ENCODE data around the gene CALN1. TPM values are rescaled to one million over a fixed set of nuclear protein-coding genes. Genes with fewer than 3 reads are reported as not detected.
"Not testable (repeated sequence)": the region's sequence is repeated elsewhere in the genome, so short reads cannot be mapped to it uniquely, and the experiment has no call there.

The CALN1 gene
- total and polyA plus RNA-seq, 9 of the 15 experiments (the other 6 are each of a cell fraction or from before 2014, with no cell fraction given) = 1.4 to 7.5 (median 3.3) TPM

GRCh38 chr7:71739520-71740173 is 672.5 kb downstream of the CALN1 start:
- intact Hi-C loops (cut with micrococcal nuclease) = no loop called here
- WGBS (ENCODE audit: insufficient coverage, low coverage, missing lambda C conversion rate) = under 1% methylated on average over 9 of the region's 10 CpGs
- no peaks in the 10 kb centered on the region for H3K79me2 ChIP-seq (ENCODE audit: control insufficient read depth, insufficient read depth, low read length)

DNA sequence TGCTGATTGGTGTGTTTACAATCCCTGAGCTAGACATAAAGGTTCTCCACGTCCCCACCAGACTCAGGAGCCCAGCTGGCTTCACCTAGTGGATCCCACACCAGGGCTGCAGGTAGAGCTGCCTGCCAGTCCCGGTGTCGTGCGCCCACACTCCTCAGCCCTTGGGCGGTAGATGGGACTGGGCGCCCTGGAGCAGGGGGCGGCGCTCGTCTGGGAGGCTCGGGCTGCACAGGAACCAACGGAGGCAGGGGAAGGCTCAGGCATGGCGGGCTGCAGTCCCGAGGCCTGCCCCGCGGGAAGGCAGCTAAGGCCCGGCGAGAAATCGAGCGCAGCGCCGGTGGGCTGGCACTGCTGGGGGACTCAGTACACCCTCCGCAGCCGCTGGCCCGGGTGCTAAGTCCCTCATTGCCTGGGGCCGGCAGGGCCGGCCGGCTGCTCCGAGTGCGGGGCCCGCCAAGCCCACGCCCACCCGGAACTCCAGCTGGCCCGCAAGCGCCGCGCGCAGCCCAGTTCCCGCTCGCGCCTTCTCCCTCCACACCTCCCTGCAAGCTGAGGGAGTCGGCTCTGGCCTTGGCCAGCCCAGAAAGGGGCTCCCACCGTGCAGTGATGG is 674.1 kb downstream of the CALN1 start:
- in situ Hi-C loops (cut with MboI) = loop anchor here (5.0 kb wide), 1 partner anchor 881 kb away; no protein-coding TSS in a partner anchor
- H4K20me1 ChIP-seq (replicated peaks; ENCODE audit: control insufficient read depth, insufficient read depth, low read length); DNase-seq (ENCODE audit: extremely low read depth in 1 of 4, low spot score in 3 of 4); H2AFZ ChIP-seq (ENCODE audit: low read depth, low read length); BruUV-seq (replicated peaks); H3K27ac ChIP-seq (ENCODE audit: extremely low read depth, low read depth, low read length); ATAC-seq; H3K4me2 ChIP-seq (ENCODE audit: insufficient read depth, low read length); POLR2A ChIA-PET; H3K9ac ChIP-seq (ENCODE audit: insufficient read depth in 1 of 2, low read depth in 2 of 2, low read length in 2 of 2); H3K9me1 ChIP-seq (ENCODE audit: control insufficient read depth, insufficient read depth, low read length); H3K4me3 ChIP-seq; H3K79me2 ChIP-seq (ENCODE audit: control insufficient read depth, insufficient read depth, low read length); H3K36me3 ChIP-seq (ENCODE audit: control insufficient read depth, insufficient read depth, low read length); CTCF ChIA-PET (ENCODE audit: low intra/inter-chr PET ratio); FAIRE-seq; H3K4me1 ChIP-seq (replicated peaks in 1 of 2; ENCODE audit: control insufficient read depth in 2 of 2, insufficient read depth in 2 of 2, low read length in 2 of 2); H3K9me3 ChIP-seq (replicated peaks; ENCODE audit: control insufficient read depth, insufficient read depth, low read depth, low read length); H3K27me3 ChIP-seq (ENCODE audit: control insufficient read depth in 2 of 2, insufficient read depth in 2 of 2, low read length in 2 of 2): not testable (repeated sequence)
- intact Hi-C loops (cut with micrococcal nuclease) = loop anchor here (2.0 kb wide), 1 partner anchor 909 kb away; no protein-coding TSS in a partner anchor
- 20% methylated on average over 16 of the region's 42 CpGs for WGBS (ENCODE audit: insufficient coverage, low coverage, missing lambda C conversion rate)

More at GRCh38 chr7:71739520-71740173, 672.5 kb downstream of the CALN1 start:
- FAIRE-seq = no peak
- ChIA-PET CTCF (ENCODE audit: low intra/inter-chr PET ratio) (no interaction called here), POLR2A (no interaction called here)
- H3K4me3 ChIP-seq = no peak overlapping the region
- ATAC-seq = no peak
- no peak overlapping the region for H3K27ac ChIP-seq (ENCODE audit: extremely low read depth, low read depth, low read length)
- H3K9me3 ChIP-seq (replicated peaks; ENCODE audit: control insufficient read depth, insufficient read depth, low read depth, low read length) = no peaks in the 10 kb centered on the region
- H3K9me1 ChIP-seq (ENCODE audit: control insufficient read depth, insufficient read depth, low read length) = no peaks in the 10 kb centered on the region
- no peak overlapping the region for H2AFZ ChIP-seq (ENCODE audit: low read depth, low read length)
- no peaks in the 10 kb centered on the region for H3K36me3 ChIP-seq (ENCODE audit: control insufficient read depth, insufficient read depth, low read length)
- no peaks in the 10 kb centered on the region for H4K20me1 ChIP-seq (replicated peaks; ENCODE audit: control insufficient read depth, insufficient read depth, low read length)
- in situ Hi-C loops (cut with MboI) = loop anchor here (5.0 kb wide), 1 partner anchor 882 kb away; no protein-coding TSS in a partner anchor
- H3K4me1 ChIP-seq (replicated peaks in 1 of 2; ENCODE audit: control insufficient read depth in 2 of 2, insufficient read depth in 2 of 2, low read length in 2 of 2) = no peaks in the 10 kb centered on the region
- H3K27me3 ChIP-seq (ENCODE audit: control insufficient read depth in 2 of 2, insufficient read depth in 2 of 2, low read length in 2 of 2) = peaks cover 3 to 4% of the 10 kb centered on the region in 2 experiments; a peak in 2 of 5 replicates
- no peak overlapping the region for H3K9ac ChIP-seq (ENCODE audit: insufficient read depth in 1 of 2, low read depth in 2 of 2, low read length in 2 of 2)
- DNase-seq (ENCODE audit: extremely low read depth in 1 of 4, low spot score in 3 of 4) = no peak
- H3K4me2 ChIP-seq (ENCODE audit: insufficient read depth, low read length) = no peak overlapping the region
- BruUV-seq (replicated peaks) = no TSS peak
- no peak for TF ChIP-seq SREBF2 (CRISPR knock-in tag; IDR thresholded peaks at IDR 0.05)
